Measurements from ENCODE around the gene GJA4. TPM values are rescaled to one million over a fixed set of nuclear protein-coding genes. Genes with fewer than 3 reads are reported as not detected.
"Not testable (repeated sequence)": the region's sequence is repeated elsewhere in the genome, so short reads cannot be mapped to it uniquely, and the experiment has no call there.

Gene GJA4
- total and polyA plus RNA-seq, 4 donors = 6.1 to 10.6 (median 9.1) TPM

GRCh38 chr1:34771573-34772371 lies 21.0 kb upstream of the GJA4 start (continued):
- no peak for TF ChIP-seq RAD21 (IDR thresholded peaks at IDR 0.05)
- no peak for TF ChIP-seq SP1 (IDR thresholded peaks at IDR 0.05)
- no peak for TF ChIP-seq HNF4A (conservative IDR thresholded peaks at IDR 0.05)
- TF ChIP-seq FOXA1 (IDR thresholded peaks at IDR 0.05) = no peak

GRCh38 chr1:34773114-34773513 lies 19.7 kb upstream of the GJA4 start:
- not testable (repeated sequence) for DNase-seq (ENCODE audit: low spot score); H3K4me1 ChIP-seq (ENCODE audit: control insufficient read depth in 4 of 4, insufficient read depth in 4 of 4, low read length in 3 of 4); H3K27me3 ChIP-seq (ENCODE audit: control insufficient read depth in 4 of 4, insufficient read depth in 4 of 4, low read length in 3 of 4); H3K36me3 ChIP-seq (ENCODE audit: control insufficient read depth in 4 of 4, insufficient read depth in 3 of 4, low read depth in 1 of 4, low read length in 3 of 4); H3K27ac ChIP-seq (ENCODE audit: low read depth in 1 of 2, low read length in 2 of 2); H3K9me3 ChIP-seq (ENCODE audit: control insufficient read depth in 4 of 4, low read length in 3 of 4); H3K4me3 ChIP-seq (ENCODE audit: low read depth in 1 of 3, low read length in 3 of 3); H3K9ac ChIP-seq (ENCODE audit: low read depth in 1 of 2, low read length in 2 of 2)
- WGBS = 96% methylated on average over 4 of the region's 4 CpGs

- Histone ChIP-seq H3K4me1 (ENCODE audit: control insufficient read depth in 4 of 4, insufficient read depth in 4 of 4, low read length in 3 of 4) (no peaks in the 10 kb centered on the region), H3K36me3 (ENCODE audit: control insufficient read depth in 4 of 4, insufficient read depth in 3 of 4, low read depth in 1 of 4, low read length in 3 of 4) (peaks cover 0 to 4% (median 0%) of the 10 kb centered on the region in 4 donors), H3K9me3 (ENCODE audit: control insufficient read depth in 4 of 4, low read length in 3 of 4) (no peaks in the 10 kb centered on the region), H3K27me3 (ENCODE audit: control insufficient read depth in 4 of 4, insufficient read depth in 4 of 4, low read length in 3 of 4) (no peaks in the 10 kb centered on the region), H3K4me3 (ENCODE audit: low read depth in 1 of 3, low read length in 3 of 3) (no peak overlapping the region), H3K9ac (ENCODE audit: low read depth in 1 of 2, low read length in 2 of 2) (no peak overlapping the region), H3K27ac (ENCODE audit: low read depth in 1 of 2, low read length in 2 of 2) (no peak overlapping the region)
- no peak for DNase-seq (ENCODE audit: low spot score)
- 57% methylated on average over 8 of the region's 8 CpGs for WGBS
- TF ChIP-seq REST (IDR thresholded peaks at IDR 0.05) = no peak
- no peak for TF ChIP-seq JUND (IDR thresholded peaks at IDR 0.05)
These were observed 17.8 kb upstream of the GJA4 start for GRCh38 chr1:34774957-34775356.

- Histone ChIP-seq H3K9ac (ENCODE audit: low read depth in 1 of 2, low read length in 2 of 2) (no peak overlapping the region), H3K4me1 (ENCODE audit: control insufficient read depth in 4 of 4, insufficient read depth in 4 of 4, low read length in 3 of 4) (peaks cover 2 to 11% (median 8%) of the 10 kb centered on the region in 4 donors), H3K4me3 (ENCODE audit: low read depth in 1 of 3, low read length in 3 of 3) (no peak overlapping the region), H3K9me3 (ENCODE audit: control insufficient read depth in 4 of 4, low read length in 3 of 4) (no peaks in the 10 kb centered on the region), H3K27ac (ENCODE audit: low read depth in 1 of 2, low read length in 2 of 2) (no peak overlapping the region), H3K36me3 (ENCODE audit: control insufficient read depth in 4 of 4, insufficient read depth in 3 of 4, low read depth in 1 of 4, low read length in 3 of 4) (peaks cover 0 to 4% (median 0%) of the 10 kb centered on the region in 4 donors), H3K27me3 (ENCODE audit: control insufficient read depth in 4 of 4, insufficient read depth in 4 of 4, low read length in 3 of 4) (no peaks in the 10 kb centered on the region)
- DNase-seq (ENCODE audit: low spot score) = no peak
- WGBS = 73% methylated on average over 3 of the region's 3 CpGs
- no peak for TF ChIP-seq FOXA2 (IDR thresholded peaks at IDR 0.05)
- TF ChIP-seq JUND (IDR thresholded peaks at IDR 0.05) = no peak
- TF ChIP-seq HNF4G (IDR thresholded peaks at IDR 0.05) = no peak
- no peak for TF ChIP-seq ZBTB33 (IDR thresholded peaks at IDR 0.05)
- no peak for TF ChIP-seq GABPA (IDR thresholded peaks at IDR 0.05 in 1 of 2, conservative IDR thresholded peaks at IDR 0.05 in 1 of 2)
- no peak for TF ChIP-seq TAF1 (conservative IDR thresholded peaks at IDR 0.05)
- no peak for TF ChIP-seq RAD21 (IDR thresholded peaks at IDR 0.05)
- TF ChIP-seq FOXA1 (IDR thresholded peaks at IDR 0.05) = no peak
- TF ChIP-seq NR2F2 (IDR thresholded peaks at IDR 0.05) = no peak
- TF ChIP-seq CTCF (IDR thresholded peaks at IDR 0.05; ENCODE audit: low read depth, low read length, missing input control) = no peak
- no peak for TF ChIP-seq SP1 (IDR thresholded peaks at IDR 0.05)
- TF ChIP-seq YY1 (IDR thresholded peaks at IDR 0.05) = no peak
- no peak for TF ChIP-seq ATF3 (IDR thresholded peaks at IDR 0.05)
These were observed 15.9 kb upstream of the GJA4 start for GRCh38 chr1:34776911-34777310.

All from liver (tissue), 9 donors.